HG03103 (cell line): Measurements from ENCODE around the gene SCGB3A2.

Source experiments
- ATAC-seq: cut with Tn5 transposase; IDR thresholded peaks from one replicate; pipeline ENCODE4 v1.9.1; 2021; ENCODE audit warnings: low read depth; ENCODE audit not compliant: unreplicated experiment

SCGB3A2 gene

GRCh38 chr5:147878066-147878759 is at the start of gene SCGB3A2:
Gene SCGB3A2, plus strand, starts transcription at chr5:147878711. Its CDS starts 93 bp downstream, at chr5:147878804.
- no peak for ATAC-seq

GRCh38 chr5:147830035-147830434 is 48.5 kb upstream of the SCGB3A2 start:
- no peak for ATAC-seq

GRCh38 chr5:147831465-147831864 is 47.0 kb upstream of the SCGB3A2 start, which contains the start of gene SPINK1:
Gene SPINK1, minus strand, starts transcription at chr5:147831671. Its CDS starts 94 bp downstream, at chr5:147831577.
- ATAC-seq = no peak

GRCh38 chr5:147832541-147832940 is 46.0 kb upstream of the SCGB3A2 start:
- no peak for ATAC-seq

- ATAC-seq = no peak
Observed at GRCh38 chr5:147835386-147835798, 43.1 kb upstream of the SCGB3A2 start.

GRCh38 chr5:147836439-147836838 is 42.1 kb upstream of the SCGB3A2 start:
- ATAC-seq = no peak

GRCh38 chr5:147842869-147843268 is 35.6 kb upstream of the SCGB3A2 start:
- no peak for ATAC-seq

GRCh38 chr5:147844846-147845245 is 33.7 kb upstream of the SCGB3A2 start:
- ATAC-seq = no peak

- no peak for ATAC-seq
Observed at GRCh38 chr5:147845618-147846017, 32.9 kb upstream of the SCGB3A2 start.

GRCh38 chr5:147849226-147849625 is 29.3 kb upstream of the SCGB3A2 start:
- no peak for ATAC-seq

- no peak for ATAC-seq
Observed at GRCh38 chr5:147851578-147851977, 26.9 kb upstream of the SCGB3A2 start.

GRCh38 chr5:147852365-147852764 is 26.1 kb upstream of the SCGB3A2 start:
- no peak for ATAC-seq

- no peak for ATAC-seq
Observed at GRCh38 chr5:147853372-147853987, 25.0 kb upstream of the SCGB3A2 start.

GRCh38 chr5:147854331-147854730 is 24.2 kb upstream of the SCGB3A2 start:
- ATAC-seq = no peak

GRCh38 chr5:147854894-147855773 is 23.4 kb upstream of the SCGB3A2 start:
- no peak for ATAC-seq

GRCh38 chr5:147855774-147856069 is 22.8 kb upstream of the SCGB3A2 start:
- ATAC-seq = no peak

GRCh38 chr5:147856801-147857200 is 21.7 kb upstream of the SCGB3A2 start:
- ATAC-seq = no peak

GRCh38 chr5:147857302-147858129 is 21.0 kb upstream of the SCGB3A2 start:
- ATAC-seq = peak; percentile 86

- ATAC-seq = no peak
Observed at GRCh38 chr5:147858565-147858964, 19.9 kb upstream of the SCGB3A2 start.

GRCh38 chr5:147859962-147860640 is 18.4 kb upstream of the SCGB3A2 start:
- no peak for ATAC-seq
